ENCODE measurements around the gene BEST2. TPM values are rescaled to one million over a fixed set of nuclear protein-coding genes. Genes with fewer than 3 reads are reported as not detected.

The BEST2 gene
- total and polyA plus RNA-seq, 2 of the 4 experiments (the other 2 are of a cell fraction), result not detected

GRCh38 chr19:12721656-12722565, 29.7 kb upstream of the BEST2 start:
- peak overlapping the region; percentile 94 for H3K14ac ChIP-seq (replicated peaks; ENCODE audit: low read depth, low read length)
- peak overlapping the region; percentile 79 for H3K23ac ChIP-seq (ENCODE audit: low read depth, low read length)
- no TSS peak for BruUV-seq (replicated peaks)
- H3K9me1 ChIP-seq (ENCODE audit: insufficient read depth, low read length), result peaks cover 10% of the 10 kb centered on the region; the same call in 1 of the 2 replicates
- ATAC-seq (ENCODE audit: low read depth) (peak; percentile 67), DNase-seq (peak; percentile 74)
- TF ChIP-seq CHD1 (IDR thresholded peaks at IDR 0.05; ENCODE audit: low read depth, low read length) (no peak), MAZ (IDR thresholded peaks at IDR 0.05; ENCODE audit: borderline replicate concordance, low read depth, low read length) (0 out of 2 replicates have a peak, but pooled peaks have one; percentile 45), RFX5 (IDR thresholded peaks at IDR 0.05; ENCODE audit: low read depth, low read length) (no peak), NFE2L2 (IDR thresholded peaks at IDR 0.05; ENCODE audit: low read depth, low read length) (no peak), MXI1 (IDR thresholded peaks at IDR 0.05; ENCODE audit: borderline replicate concordance, low read depth, low read length) (no peak), RAD21 (IDR thresholded peaks at IDR 0.05; ENCODE audit: low read length) (no peak), POLR2A (IDR thresholded peaks at IDR 0.05; ENCODE audit: low read depth, low read length) (peak; percentile 50; the same call in 1 of the 2 replicates), SMC3 (IDR thresholded peaks at IDR 0.05; ENCODE audit: low read depth, low read length) (no peak), RCOR1 (IDR thresholded peaks at IDR 0.05; ENCODE audit: insufficient replicate concordance, low read length) (no peak), MAFK (IDR thresholded peaks at IDR 0.05; ENCODE audit: low read depth, low read length) (no peak), CEBPB (IDR thresholded peaks at IDR 0.05; ENCODE audit: low read depth, low read length) (no peak), BHLHE40 (IDR thresholded peaks at IDR 0.05; ENCODE audit: low read depth, low read length) (no peak)
- TF ChIP-seq, protein P1, sequence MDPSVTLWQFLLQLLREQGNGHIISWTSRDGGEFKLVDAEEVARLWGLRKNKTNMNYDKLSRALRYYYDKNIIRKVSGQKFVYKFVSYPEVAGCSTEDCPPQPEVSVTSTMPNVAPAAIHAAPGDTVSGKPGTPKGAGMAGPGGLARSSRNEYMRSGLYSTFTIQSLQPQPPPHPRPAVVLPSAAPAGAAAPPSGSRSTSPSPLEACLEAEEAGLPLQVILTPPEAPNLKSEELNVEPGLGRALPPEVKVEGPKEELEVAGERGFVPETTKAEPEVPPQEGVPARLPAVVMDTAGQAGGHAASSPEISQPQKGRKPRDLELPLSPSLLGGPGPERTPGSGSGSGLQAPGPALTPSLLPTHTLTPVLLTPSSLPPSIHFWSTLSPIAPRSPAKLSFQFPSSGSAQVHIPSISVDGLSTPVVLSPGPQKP (IDR thresholded peaks at IDR 0.05; ENCODE audit: borderline replicate concordance, low read depth, low read length), result no peak
- TF ChIP-seq, protein P2, sequence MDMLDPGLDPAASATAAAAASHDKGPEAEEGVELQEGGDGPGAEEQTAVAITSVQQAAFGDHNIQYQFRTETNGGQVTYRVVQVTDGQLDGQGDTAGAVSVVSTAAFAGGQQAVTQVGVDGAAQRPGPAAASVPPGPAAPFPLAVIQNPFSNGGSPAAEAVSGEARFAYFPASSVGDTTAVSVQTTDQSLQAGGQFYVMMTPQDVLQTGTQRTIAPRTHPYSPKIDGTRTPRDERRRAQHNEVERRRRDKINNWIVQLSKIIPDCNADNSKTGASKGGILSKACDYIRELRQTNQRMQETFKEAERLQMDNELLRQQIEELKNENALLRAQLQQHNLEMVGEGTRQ (IDR thresholded peaks at IDR 0.05; ENCODE audit: low read depth, low read length), result no peak
- ChIA-PET POLR2A (ENCODE audit: unreplicated experiment) (interaction anchor here (0.5 kb wide), 1 partner anchor 44 kb away, joined by 4 read pairs; no protein-coding TSS in a partner anchor), CTCF (interaction anchor here (2.2 kb wide), 1 partner anchor 11 kb away, joined by 8 read pairs; no protein-coding TSS in a partner anchor)
- peak overlapping the region; percentile 95 for H2BK5ac ChIP-seq (ENCODE audit: low read depth, low read length, poor library complexity, severe bottlenecking)
- peak overlapping the region; percentile 56 for H4K5ac ChIP-seq (ENCODE audit: low read depth, low read length)
- dilution Hi-C loops (cut with HindIII; ENCODE audit: low sequenced_read_pairs, unreplicated experiment), result no loop called here
- WGBS, 2 experiments (ENCODE audit: extremely low coverage in 2 of 2, insufficient read length in 1 of 2), result 0% methylated on average over 17 of the region's 65 CpGs; no CpG with 5 or more reads in 1 of the 2 experiments
- peak overlapping the region; percentile 88 for H2AK5ac ChIP-seq (ENCODE audit: low read depth, low read length)
- peaks cover 12% of the 10 kb centered on the region for H3K36me3 ChIP-seq (ENCODE audit: control insufficient read depth, insufficient read depth, low read length)
- H3K9ac ChIP-seq (ENCODE audit: low read depth, low read length), result peak overlapping the region; percentile 92
- peak overlapping the region; percentile 42 for H3K18ac ChIP-seq (ENCODE audit: low read depth, low read length)
- H3K4me3 ChIP-seq (ENCODE audit: insufficient read depth, low read depth, low read length), result peak overlapping the region; percentile 91
- H3K79me1 ChIP-seq (ENCODE audit: low read depth in 1 of 2, low read length in 2 of 2), result peaks cover 17 to 57% of the 10 kb centered on the region in 2 experiments
- H2AFZ ChIP-seq (replicated peaks; ENCODE audit: low read length, poor library complexity), result peak overlapping the region; percentile 93
- H4K8ac ChIP-seq (ENCODE audit: low read depth in 2 of 2, low read length in 2 of 2), result peak overlapping the region; percentile 77 to 95; a peak in 3 of 4 replicates
- peak overlapping the region; percentile 99 for H3K4me2 ChIP-seq (ENCODE audit: low read depth, low read length)
- H4K91ac ChIP-seq (ENCODE audit: insufficient read depth, low read depth, low read length), result peak overlapping the region; percentile 89
- H4K20me1 ChIP-seq (ENCODE audit: insufficient read depth, low read length), result 0 out of 2 replicates have a peak, but pooled peaks cover 9% of the 10 kb centered on the region
- H3K4me1 ChIP-seq (ENCODE audit: control insufficient read depth, insufficient read depth, low read length), result peaks cover 4% of the 10 kb centered on the region
- H2AK9ac ChIP-seq (replicated peaks; ENCODE audit: low read depth, low read length, poor library complexity), result peak overlapping the region; percentile 100
- H3K27me3 ChIP-seq (ENCODE audit: control insufficient read depth, insufficient read depth, low read length), result no peaks in the 10 kb centered on the region
- H2BK20ac ChIP-seq (ENCODE audit: low read depth, low read length), result no peak overlapping the region; the same call in 1 of the 2 replicates
- no peaks in the 10 kb centered on the region for H3K9me3 ChIP-seq (ENCODE audit: control insufficient read depth, insufficient read depth, low read length)
- intact Hi-C loops (cut with micrococcal nuclease), result loop anchor here (1.0 kb wide), 2 partner anchors 12 to 74 kb away; partner anchors contain the start of gene TRIR
- no peak overlapping the region for H2BK15ac ChIP-seq (ENCODE audit: low read depth, low read length)
- in situ Hi-C loops (cut with MboI; ENCODE audit: low sequenced_read_pairs), result no loop called here
- H3K56ac ChIP-seq (ENCODE audit: extremely low read depth, insufficient read depth, low read length), result peak overlapping the region; percentile 81
- peak overlapping the region; percentile 50 for H2BK120ac ChIP-seq (ENCODE audit: low read depth, low read length)
- peak overlapping the region; percentile 85 for H3K27ac ChIP-seq (ENCODE audit: insufficient read depth, low read length)
- H3K4ac ChIP-seq (ENCODE audit: low read depth, low read length), result peak overlapping the region; percentile 96
